Sigmoid colon (tissue), 7 donors: Measurements from ENCODE around the gene SPDYE17. TPM values are rescaled to one million over a fixed set of nuclear protein-coding genes. Genes with fewer than 3 reads are reported as not detected.

Experiments used
- polyA plus RNA-seq, 3 donors: library from polyadenylated mRNA; stranded (reverse); fragments of 200-250 nt; gene quantifications; one replicate each; pipeline ENCODE4 v1.2.3, GENCODE V29; 2013
- small RNA-seq, 3 donors: library from RNA; depleted of rRNA; stranded (forward); fragments of <200 nt; gene quantifications; one replicate each; pipeline ENCODE3, GENCODE V24; 2016
- total RNA-seq, 4 donors: library from RNA; depleted of rRNA; stranded (reverse); fragments of >200 nt; gene quantifications; one replicate each; pipeline ENCODE4 v1.1.0, GENCODE V29; 2016
- donor health status: healthy with polysubstance abuse.
- donor health status: Bipolar disorder and iron deficiency.
- donor health status: healthy.

SPDYE17 gene
- total and polyA plus RNA-seq, 7 donors, result not detected

Small RNAs within 50 kb of the gene (small RNA-seq; reads per million reads assigned to genes)
- gene RF00019, result 0 reads per million in 3 donors

Other genes with a start within 250 kb of the SPDYE17 start
- gene SPDYE18, start 30.2 kb upstream of the SPDYE17 start, total RNA-seq, result 1 to 10 TPM in 2 of 4 donors, under 1 TPM in 1, not detected in 1; 0.71 to 1.2 (median 1.1) TPM
- gene SPDYE18, start 30.2 kb upstream of the SPDYE17 start, polyA plus RNA-seq, result under 1 TPM in 1 of 3 donors, not detected in 2; 0.51 TPM
- gene CCDC146, start 90.3 kb upstream of the SPDYE17 start, total RNA-seq, result 10 to 100 TPM; 18.4 to 45.7 (median 24.4) TPM
- 1 to 10 TPM; 2.3 to 6.6 (median 3.6) TPM for gene CCDC146, start 90.3 kb upstream of the SPDYE17 start, polyA plus RNA-seq
- 10 to 100 TPM; 64.8 to 97.4 (median 74.0) TPM for gene FGL2, start 167.5 kb upstream of the SPDYE17 start, total RNA-seq
- 10 to 100 TPM; 15.0 to 73.8 (median 21.7) TPM for gene FGL2, start 167.5 kb upstream of the SPDYE17 start, polyA plus RNA-seq